HUES48 (cell line): ENCODE results near the gene EXOC1.

Experiments
- H3K27ac ChIP-seq: one replicate; pipeline ENCODE4 v1.7.0; 2013; ENCODE audit warnings: low read depth, low read length, inconsistent platforms
- H3K27me3 ChIP-seq: 2 replicates; pipeline ENCODE4 v1.6.1; 2013; ENCODE audit warnings: mild to moderate bottlenecking, low read length; ENCODE audit not compliant: control insufficient read depth, insufficient read depth
- H3K36me3 ChIP-seq: 2 replicates; pipeline ENCODE4 v1.6.1; 2013; ENCODE audit warnings: low read length; ENCODE audit not compliant: control insufficient read depth, insufficient read depth
- H3K4me1 ChIP-seq: 2 replicates; pipeline ENCODE4 v1.6.1; 2013; ENCODE audit warnings: mild to moderate bottlenecking, low read length; ENCODE audit not compliant: control insufficient read depth, insufficient read depth
- H3K4me3 ChIP-seq: 2 replicates; pipeline ENCODE4 v1.5.1; 2013; ENCODE audit warnings: mild to moderate bottlenecking, low read depth, low read length
- H3K9ac ChIP-seq: 2 replicates; pipeline ENCODE4 v1.6.1; 2013; ENCODE audit warnings: mild to moderate bottlenecking, low read depth, low read length, moderate library complexity
- H3K9me3 ChIP-seq: 2 replicates; pipeline ENCODE4 v1.6.1; 2013; ENCODE audit warnings: low read length; ENCODE audit not compliant: control insufficient read depth, insufficient read depth

The EXOC1 gene, protein sequence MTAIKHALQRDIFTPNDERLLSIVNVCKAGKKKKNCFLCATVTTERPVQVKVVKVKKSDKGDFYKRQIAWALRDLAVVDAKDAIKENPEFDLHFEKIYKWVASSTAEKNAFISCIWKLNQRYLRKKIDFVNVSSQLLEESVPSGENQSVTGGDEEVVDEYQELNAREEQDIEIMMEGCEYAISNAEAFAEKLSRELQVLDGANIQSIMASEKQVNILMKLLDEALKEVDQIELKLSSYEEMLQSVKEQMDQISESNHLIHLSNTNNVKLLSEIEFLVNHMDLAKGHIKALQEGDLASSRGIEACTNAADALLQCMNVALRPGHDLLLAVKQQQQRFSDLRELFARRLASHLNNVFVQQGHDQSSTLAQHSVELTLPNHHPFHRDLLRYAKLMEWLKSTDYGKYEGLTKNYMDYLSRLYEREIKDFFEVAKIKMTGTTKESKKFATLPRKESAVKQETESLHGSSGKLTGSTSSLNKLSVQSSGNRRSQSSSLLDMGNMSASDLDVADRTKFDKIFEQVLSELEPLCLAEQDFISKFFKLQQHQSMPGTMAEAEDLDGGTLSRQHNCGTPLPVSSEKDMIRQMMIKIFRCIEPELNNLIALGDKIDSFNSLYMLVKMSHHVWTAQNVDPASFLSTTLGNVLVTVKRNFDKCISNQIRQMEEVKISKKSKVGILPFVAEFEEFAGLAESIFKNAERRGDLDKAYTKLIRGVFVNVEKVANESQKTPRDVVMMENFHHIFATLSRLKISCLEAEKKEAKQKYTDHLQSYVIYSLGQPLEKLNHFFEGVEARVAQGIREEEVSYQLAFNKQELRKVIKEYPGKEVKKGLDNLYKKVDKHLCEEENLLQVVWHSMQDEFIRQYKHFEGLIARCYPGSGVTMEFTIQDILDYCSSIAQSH

DNA sequence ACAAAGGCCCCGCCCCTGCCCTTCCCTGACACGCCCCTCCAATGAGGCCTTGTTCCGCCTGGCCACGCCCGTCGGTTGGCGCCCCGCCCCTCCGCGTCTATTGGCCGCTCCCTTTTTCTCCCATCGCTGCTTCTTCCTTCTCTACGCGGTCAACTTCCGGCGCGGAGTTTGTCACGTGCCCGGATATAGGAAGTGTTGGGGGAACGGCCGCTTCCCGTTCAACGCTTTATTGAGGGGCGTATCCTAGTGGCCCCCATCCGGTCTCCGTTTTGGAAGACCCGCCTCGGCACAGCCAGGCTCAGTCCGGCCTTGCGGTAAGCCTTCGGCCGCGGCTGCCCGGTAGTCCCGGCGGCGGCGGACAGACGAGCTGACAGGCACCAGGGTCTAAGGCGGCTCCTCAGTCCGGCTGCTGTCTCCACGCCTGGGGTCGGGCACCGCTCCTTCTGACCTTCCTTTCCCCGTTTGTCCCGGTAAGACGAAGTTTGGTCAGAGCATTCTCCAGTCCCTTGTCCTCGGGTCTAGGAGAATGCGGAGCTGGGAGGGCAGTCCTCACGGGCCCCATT lies at the start of gene EXOC1:
EXOC1 (plus strand) TSS at position 165 of the 563 bp plus-strand sequence. CDS start 4,676 bp downstream, outside the sequence.
- H3K4me3 ChIP-seq, result peak within 1 kb of the TSS; percentile 80

DNA sequence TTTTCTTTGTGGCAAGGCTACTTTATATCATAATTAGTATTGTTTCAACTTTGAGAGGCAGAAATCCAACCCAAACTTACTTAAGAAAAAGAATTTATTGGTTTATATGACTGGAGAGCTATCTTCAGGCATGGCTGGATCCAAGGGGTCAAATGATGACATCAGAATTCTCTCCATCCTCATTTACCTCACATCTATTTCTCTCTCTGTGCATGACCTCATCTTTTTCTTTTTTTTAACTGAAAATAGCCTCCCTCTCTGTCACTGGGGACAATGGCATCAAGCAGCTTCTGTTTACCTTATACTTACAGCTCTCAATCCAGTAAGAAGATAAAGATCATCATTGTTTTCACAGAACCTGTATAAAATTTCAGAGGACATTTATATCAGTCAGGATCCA lies 45.9 kb upstream of the EXOC1 start:
- no peaks in the 10 kb centered on the region for H3K4me1 ChIP-seq
- no peak overlapping the region for H3K27ac ChIP-seq
- H3K9me3 ChIP-seq, result no peaks in the 10 kb centered on the region
- no peak overlapping the region for H3K4me3 ChIP-seq
- no peak overlapping the region for H3K9ac ChIP-seq
- H3K27me3 ChIP-seq, result no peaks in the 10 kb centered on the region
- no peaks in the 10 kb centered on the region for H3K36me3 ChIP-seq

More for the DNA sequence above, at the start of gene EXOC1:
- H3K36me3 ChIP-seq, result no peaks in the 10 kb centered on the region
- no peaks in the 10 kb centered on the region for H3K27me3 ChIP-seq
- peak within 1 kb of the TSS; percentile 64 for H3K27ac ChIP-seq
- peaks cover 10% of the 10 kb centered on the region; the same call in 1 of the 2 replicates for H3K4me1 ChIP-seq
- peak within 1 kb of the TSS; percentile 73 for H3K9ac ChIP-seq
- no peaks in the 10 kb centered on the region for H3K9me3 ChIP-seq

DNA sequence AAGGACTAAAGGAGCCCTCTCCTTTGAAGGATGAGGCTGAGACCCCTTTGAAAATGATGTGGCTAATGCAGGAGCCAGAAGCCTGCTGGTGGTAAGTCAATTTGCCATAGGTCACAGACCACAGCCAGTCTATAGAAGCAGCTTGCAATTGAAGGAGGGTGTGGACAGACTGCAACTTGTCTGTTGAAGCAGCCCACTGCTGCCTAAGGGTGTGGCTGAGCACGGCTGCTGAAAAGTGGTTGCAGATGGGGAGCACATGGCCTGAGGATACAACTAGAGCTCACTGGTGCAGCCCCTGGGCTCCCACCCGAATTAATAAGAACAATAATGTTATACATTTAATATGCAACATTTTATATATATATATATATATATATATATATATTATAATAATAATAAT lies 45.3 kb upstream of the EXOC1 start:
- Histone ChIP-seq H3K27ac (no peak overlapping the region), H3K4me3 (no peak overlapping the region), H3K4me1 (no peaks in the 10 kb centered on the region), H3K27me3 (no peaks in the 10 kb centered on the region), H3K36me3 (no peaks in the 10 kb centered on the region), H3K9ac (no peak overlapping the region), H3K9me3 (no peaks in the 10 kb centered on the region)

DNA sequence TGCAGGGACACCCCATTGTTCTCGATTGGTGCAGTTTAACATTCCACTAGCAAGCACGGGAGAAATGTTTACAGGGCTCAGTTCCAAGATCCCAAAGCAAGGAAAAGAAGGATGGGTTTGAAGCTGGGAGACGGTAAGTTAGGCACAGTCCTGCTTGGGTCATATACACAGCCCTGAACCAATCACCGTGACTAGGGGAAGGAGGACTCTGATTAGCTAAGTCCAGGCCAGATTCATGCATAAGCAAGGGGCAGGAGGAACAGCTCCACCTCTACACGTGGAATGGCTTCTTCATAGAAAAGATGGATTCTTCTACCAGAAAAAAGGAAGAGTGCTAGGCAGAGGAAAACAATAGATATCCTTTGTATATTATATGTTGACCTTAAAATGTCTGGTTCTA lies 44.8 kb upstream of the EXOC1 start:
- Histone ChIP-seq H3K36me3 (no peaks in the 10 kb centered on the region), H3K4me1 (no peaks in the 10 kb centered on the region), H3K27me3 (no peaks in the 10 kb centered on the region), H3K9me3 (no peaks in the 10 kb centered on the region), H3K4me3 (no peak overlapping the region), H3K9ac (no peak overlapping the region), H3K27ac (no peak overlapping the region)

DNA sequence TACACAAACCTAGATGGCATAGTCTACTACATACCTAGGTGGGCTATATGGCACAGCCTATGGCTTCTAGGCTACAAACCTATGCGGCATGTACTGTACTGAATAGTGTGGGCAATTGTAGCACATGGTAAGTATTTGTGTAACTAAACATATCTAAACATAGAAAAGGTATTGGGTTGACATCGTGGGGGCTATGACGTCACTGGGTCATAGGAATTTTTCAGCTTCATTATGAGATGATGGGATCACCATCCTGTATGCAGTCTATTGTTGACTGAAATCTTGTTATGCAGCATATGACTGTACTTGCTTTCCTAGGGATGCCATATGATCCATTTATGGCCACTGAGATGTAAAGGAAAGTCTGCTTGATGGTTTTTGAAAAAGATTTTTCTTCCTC lies 35.8 kb upstream of the EXOC1 start:
- Histone ChIP-seq H3K4me1 (peaks cover 4% of the 10 kb centered on the region; the same call in 1 of the 2 replicates), H3K36me3 (no peaks in the 10 kb centered on the region), H3K27ac (no peak overlapping the region), H3K27me3 (no peaks in the 10 kb centered on the region), H3K4me3 (no peak overlapping the region), H3K9ac (no peak overlapping the region), H3K9me3 (no peaks in the 10 kb centered on the region)

DNA sequence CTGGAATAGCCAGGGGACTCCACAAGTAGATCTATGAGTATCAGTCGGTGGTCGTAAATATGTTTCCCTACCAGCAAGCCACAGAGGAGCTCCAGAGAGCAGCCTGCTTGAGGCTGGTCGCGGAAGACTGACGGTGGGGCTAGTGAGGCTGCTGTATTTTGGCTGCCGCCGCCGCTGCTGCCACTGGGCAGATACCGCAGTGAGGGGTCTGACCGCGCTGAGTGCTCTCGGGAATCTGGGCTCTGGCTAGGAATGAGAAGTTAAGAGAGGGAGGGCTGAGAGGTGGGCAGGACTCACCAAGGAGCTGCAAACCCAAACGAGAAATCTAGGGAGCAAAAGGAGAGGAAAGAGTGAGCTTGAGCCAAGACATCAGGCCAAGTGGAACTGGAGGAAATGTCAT lies 33.8 kb upstream of the EXOC1 start, which contains the start of gene EXOC1L:
EXOC1L (plus strand) TSS at position 157 of the 400 bp plus-strand sequence; CDS start at position 394, 237 bp downstream.
- H3K36me3 ChIP-seq, result no peaks in the 10 kb centered on the region

DNA sequence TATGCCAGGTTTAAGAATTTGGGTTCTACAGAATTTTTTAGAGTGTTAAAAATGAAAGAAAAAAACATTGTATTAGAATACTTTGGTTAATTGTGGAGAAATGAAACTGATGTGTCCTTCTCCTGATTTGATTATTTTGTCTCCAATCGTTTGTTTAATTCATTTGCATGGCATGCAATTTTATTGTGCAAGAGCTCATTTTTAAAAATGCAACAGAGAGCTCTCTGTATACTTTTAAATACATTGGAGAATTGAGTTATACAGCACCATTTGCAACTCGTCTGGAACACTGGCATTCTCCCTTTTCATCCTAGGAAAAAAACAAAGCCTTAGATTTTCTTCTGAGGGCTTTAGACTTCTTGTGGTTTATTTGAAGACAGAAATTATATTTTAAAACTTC lies 33.2 kb upstream of the EXOC1 start:
- Histone ChIP-seq H3K27ac (no peak overlapping the region), H3K4me1 (peaks cover 4% of the 10 kb centered on the region; the same call in 1 of the 2 replicates), H3K4me3 (no peak overlapping the region), H3K9ac (no peak overlapping the region), H3K9me3 (no peaks in the 10 kb centered on the region), H3K27me3 (no peaks in the 10 kb centered on the region), H3K36me3 (no peaks in the 10 kb centered on the region)

More for the DNA sequence above, 33.8 kb upstream of the EXOC1 start, which contains the start of gene EXOC1L:
- Histone ChIP-seq H3K27me3 (no peaks in the 10 kb centered on the region), H3K4me1 (peaks cover 4% of the 10 kb centered on the region; the same call in 1 of the 2 replicates), H3K27ac (no peak within 1 kb of the TSS), H3K4me3 (peak within 1 kb of the TSS; percentile 23; the same call in 1 of the 2 replicates), H3K9ac (no peak within 1 kb of the TSS; the same call in 1 of the 2 replicates), H3K9me3 (no peaks in the 10 kb centered on the region)

DNA sequence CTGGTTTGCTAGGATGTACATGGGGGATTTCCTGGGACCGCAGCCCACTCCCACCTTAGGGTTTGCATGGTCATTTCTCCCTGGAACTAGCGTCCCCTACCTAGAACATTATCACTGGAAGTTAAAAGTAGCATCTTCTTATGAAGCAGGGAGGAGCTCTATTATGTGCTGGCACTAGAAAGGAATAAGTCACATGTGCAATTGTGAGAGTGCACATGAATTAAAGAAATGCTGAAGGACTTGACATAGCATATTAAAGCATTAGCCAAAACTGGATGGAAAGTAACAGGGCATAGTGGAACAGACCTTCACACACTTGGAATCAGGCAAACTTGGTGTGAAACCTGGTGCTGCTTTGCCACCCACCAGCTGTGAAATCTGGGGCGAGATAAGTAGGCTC lies 31.1 kb upstream of the EXOC1 start:
- Histone ChIP-seq H3K4me1 (peaks cover 4% of the 10 kb centered on the region; the same call in 1 of the 2 replicates), H3K27me3 (no peaks in the 10 kb centered on the region), H3K9ac (no peak overlapping the region), H3K4me3 (no peak overlapping the region), H3K9me3 (no peaks in the 10 kb centered on the region), H3K36me3 (no peaks in the 10 kb centered on the region), H3K27ac (no peak overlapping the region)

DNA sequence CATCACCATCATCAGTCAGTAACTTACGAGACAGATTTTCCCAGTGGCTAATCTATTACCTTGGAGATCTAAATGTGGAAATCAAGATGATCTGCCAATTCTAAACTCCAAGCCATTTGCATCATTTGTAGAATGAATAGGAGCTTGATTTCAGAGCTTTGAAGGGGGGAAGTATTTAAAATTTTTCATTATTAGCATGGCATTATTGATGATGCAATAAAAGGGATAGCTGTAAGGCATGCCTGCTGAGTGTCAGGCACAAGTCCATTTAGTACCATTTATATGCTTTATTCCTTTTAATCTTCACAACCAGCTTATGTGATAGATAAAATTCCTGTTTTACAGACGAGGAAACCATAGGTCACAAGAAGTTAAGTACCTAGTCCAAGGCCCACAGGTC lies 28.6 kb upstream of the EXOC1 start:
- H3K27ac ChIP-seq, result no peak overlapping the region
- no peaks in the 10 kb centered on the region for H3K36me3 ChIP-seq
- H3K4me3 ChIP-seq, result no peak overlapping the region
- no peaks in the 10 kb centered on the region for H3K27me3 ChIP-seq
- H3K9me3 ChIP-seq, result no peaks in the 10 kb centered on the region
- no peak overlapping the region for H3K9ac ChIP-seq
- no peaks in the 10 kb centered on the region for H3K4me1 ChIP-seq

DNA sequence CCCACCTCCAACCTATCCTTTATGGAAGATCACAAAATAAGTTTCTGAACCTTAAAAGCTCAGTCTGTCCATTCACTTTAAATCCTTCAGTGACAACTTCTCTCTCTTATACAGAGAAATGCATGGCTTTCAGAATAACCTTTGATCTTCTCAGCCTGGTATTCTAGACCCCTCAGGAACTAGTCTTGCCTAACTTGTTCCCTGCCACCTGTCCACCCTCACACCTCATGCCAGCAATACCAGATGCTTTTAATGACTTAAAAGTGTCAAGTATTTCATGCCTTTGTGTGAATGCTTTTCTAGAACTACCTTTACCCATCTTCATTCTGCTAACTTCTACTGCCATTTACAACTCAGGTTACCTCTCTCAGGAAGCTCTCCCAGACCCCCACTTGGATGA lies 26.5 kb upstream of the EXOC1 start:
- no peaks in the 10 kb centered on the region for H3K27me3 ChIP-seq
- H3K9me3 ChIP-seq, result no peaks in the 10 kb centered on the region
- H3K27ac ChIP-seq, result no peak overlapping the region
- no peak overlapping the region for H3K4me3 ChIP-seq
- H3K36me3 ChIP-seq, result no peaks in the 10 kb centered on the region
- no peaks in the 10 kb centered on the region for H3K4me1 ChIP-seq
- no peak overlapping the region for H3K9ac ChIP-seq
